Aorta (tissue), 5 donors: ENCODE results near the gene KIAA0319L. TPM values are rescaled to one million over a fixed set of nuclear protein-coding genes. Genes with fewer than 3 reads are reported as not detected.
A peak's percentile ranks its signal among the peaks of the same experiment; 100 is the strongest.

Experiments
- ATAC-seq: fragments of 200-7000 bp; cut with Tn5 transposase; one replicate; pipeline ENCODE4 v1.9.1; 2022; ENCODE audit warnings: moderate library complexity; ENCODE audit not compliant: low FRiP score
- DNase-seq, 2 donors: peaks; one replicate each; pipeline ENCODE4 v3.0.0-alpha.2; 2020
- H3K27ac ChIP-seq, 2 donors: one replicate each; pipeline ENCODE4 v1.5.1; 2013; ENCODE audit warnings: low read length in 2 of 2, mild to moderate bottlenecking in 2 of 2, moderate library complexity in 2 of 2, control low read depth in 1 of 2, inconsistent platforms in 1 of 2, low read depth in 1 of 2
- H3K27me3 ChIP-seq, 2 donors: one replicate each; pipeline ENCODE4 v1.6.1; 2013; ENCODE audit warnings: control low read depth in 1 of 2, low read length in 1 of 2, mild to moderate bottlenecking in 1 of 2, moderate library complexity in 1 of 2; ENCODE audit not compliant: insufficient read depth in 2 of 2, control insufficient read depth in 1 of 2
- H3K36me3 ChIP-seq, 2 donors: one replicate each; pipeline ENCODE4 v1.6.1; 2013; ENCODE audit warnings: control low read depth in 1 of 2, low read length in 1 of 2, mild to moderate bottlenecking in 1 of 2; ENCODE audit not compliant: insufficient read depth in 2 of 2, control insufficient read depth in 1 of 2
- H3K4me1 ChIP-seq, 2 donors: one replicate each; pipeline ENCODE4 v1.6.1; 2013; ENCODE audit warnings: low read length in 2 of 2, control low read depth in 1 of 2, mild to moderate bottlenecking in 1 of 2, moderate library complexity in 1 of 2; ENCODE audit not compliant: insufficient read depth in 2 of 2, control insufficient read depth in 1 of 2
- H3K4me3 ChIP-seq, 2 donors: one replicate each; pipeline ENCODE4 v1.5.1; 2013; ENCODE audit warnings: low read length in 2 of 2, control low read depth in 1 of 2, mild to moderate bottlenecking in 1 of 2
- H3K9me3 ChIP-seq: one replicate; pipeline ENCODE4 v1.6.1; 2013; ENCODE audit warnings: mild to moderate bottlenecking, low read length; ENCODE audit not compliant: control insufficient read depth
- WGBS, 2 donors: extraction: QIAGEN DNeasy Blood & Tissue Kit; methylation state at CpG; one replicate each; pipeline ENCODE4 v1.1.7; 2013; 5-methylcytosine and 5-hydroxymethylcytosine counted together
- intact Hi-C, 2 donors: fragments of 100-400 bp; cut with DNase I; formaldehyde crosslinking; loops; one replicate each; pipeline versions ENCODE4 v1.14.2 to v1.15.0; 2022
- polyA plus RNA-seq, 2 donors: library from polyadenylated mRNA; stranded (reverse); fragments of 200-250 nt; gene quantifications; one replicate each; pipeline ENCODE4 v1.2.3, GENCODE V29; 2013
- total RNA-seq, 2 donors: library from RNA; stranded (reverse); fragmentation: NEBNext Ultra II Directional; extraction: Animal tissue kit (Norgen Biotek cat#: 25700); gene quantifications; one replicate each; pipeline ENCODE4 v1.2.1, GENCODE V29; 2021
- donor health status: healthy with polysubstance abuse.
- donor health status: Bipolar disorder and iron deficiency.
- donor health status: DM: no; HTN: no; CAD: no.
- donor health status: DM: no; HTN: no; CAD: no.
- donor health status: DM: yes; HTN: yes; CAD: no.

KIAA0319L gene
- total and polyA plus RNA-seq, 4 donors: 8.3 to 58.6 (median 37.6) TPM

DNA sequence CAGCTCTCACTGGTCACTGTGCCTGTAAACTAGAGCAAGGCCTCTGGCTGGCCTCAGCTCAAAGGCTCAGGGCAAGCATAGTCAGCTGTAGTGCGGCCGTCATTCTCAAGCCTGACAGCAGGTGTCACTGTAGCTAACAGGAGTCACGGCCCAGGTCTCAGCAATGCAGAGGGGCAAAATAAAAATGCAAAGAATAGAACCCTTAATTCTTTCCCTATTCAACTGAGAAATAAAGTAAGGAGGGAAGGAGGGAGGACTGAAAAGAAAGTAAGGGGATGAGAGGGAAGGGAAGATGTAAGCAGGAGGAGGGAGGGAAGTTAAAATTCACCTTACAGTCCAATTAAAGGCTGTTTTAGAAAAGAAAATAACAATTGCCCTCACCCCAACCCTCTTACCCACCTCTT is 106.1 kb downstream of the KIAA0319L start:
- H3K27me3 ChIP-seq: no peaks in the 10 kb centered on the region
- WGBS, 2 donors: 3 to 5% methylated on average over 3 of the region's 3 CpGs
- H3K4me3 ChIP-seq: no peak overlapping the region
- no peak overlapping the region for H3K27ac ChIP-seq
- no peaks in the 10 kb centered on the region for H3K4me1 ChIP-seq
- ATAC-seq (peak; percentile 88), DNase-seq (peak; percentile 85 to 93)
- H3K9me3 ChIP-seq: no peaks in the 10 kb centered on the region
- peaks cover 0 to 6% of the 10 kb centered on the region in 2 donors for H3K36me3 ChIP-seq
- intact Hi-C loops: loop anchor here (2.0 to 5.0 kb wide), 4 partner anchors 106 to 321 kb away; partner anchors contain the start of genes KIAA0319L (in 1 of the 2) and NCDN (in 1 of the 2)

GRCh38 chr1:35449334-35450008 is 107.7 kb downstream of the KIAA0319L start:
- Histone ChIP-seq H3K27ac (no peak overlapping the region), H3K9me3 (no peaks in the 10 kb centered on the region), H3K4me3 (no peak overlapping the region), H3K27me3 (no peaks in the 10 kb centered on the region), H3K4me1 (no peaks in the 10 kb centered on the region), H3K36me3 (peaks cover 0 to 11% of the 10 kb centered on the region in 2 donors)
- intact Hi-C loops: loop anchor here (2.0 to 5.0 kb wide), 4 partner anchors 107 to 323 kb away; partner anchors contain the start of genes KIAA0319L (in 1 of the 2) and NCDN (in 1 of the 2)
- no peak for ATAC-seq
- WGBS, 2 donors: 85 to 90% methylated on average over 7 of the region's 7 CpGs
- DNase-seq: no peak

DNA sequence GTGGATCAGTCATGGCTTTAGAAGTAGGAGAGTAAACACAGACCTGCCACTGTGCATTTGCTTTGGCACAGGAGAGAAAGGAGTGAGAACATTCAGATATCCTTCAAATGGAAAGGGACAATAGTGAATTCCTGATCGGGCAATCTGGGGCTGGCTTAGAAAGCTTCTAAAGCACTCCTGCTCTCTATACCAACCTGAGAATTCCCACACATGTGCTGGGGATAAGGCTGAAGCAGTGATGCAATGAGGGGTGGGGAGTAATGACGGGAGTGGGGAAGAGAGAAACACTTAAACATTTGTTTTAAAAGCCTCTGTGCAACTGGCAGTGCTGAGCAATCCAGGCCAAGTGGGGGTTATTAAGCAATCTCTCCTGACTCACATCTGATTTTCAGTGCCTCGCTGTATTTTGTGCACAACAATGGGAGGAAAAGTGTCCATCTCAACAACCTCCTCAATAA is 108.8 kb downstream of the KIAA0319L start:
- H3K4me3 ChIP-seq: no peak overlapping the region
- H3K9me3 ChIP-seq: no peaks in the 10 kb centered on the region
- no peaks in the 10 kb centered on the region for H3K27me3 ChIP-seq
- DNase-seq: no peak
- 79 to 85% methylated on average over 3 of the region's 3 CpGs for WGBS, 2 donors
- H3K4me1 ChIP-seq: no peaks in the 10 kb centered on the region
- no peak for ATAC-seq
- peaks cover 0 to 11% of the 10 kb centered on the region in 2 donors for H3K36me3 ChIP-seq
- no peak overlapping the region for H3K27ac ChIP-seq
- intact Hi-C loops: no loop called here

DNA sequence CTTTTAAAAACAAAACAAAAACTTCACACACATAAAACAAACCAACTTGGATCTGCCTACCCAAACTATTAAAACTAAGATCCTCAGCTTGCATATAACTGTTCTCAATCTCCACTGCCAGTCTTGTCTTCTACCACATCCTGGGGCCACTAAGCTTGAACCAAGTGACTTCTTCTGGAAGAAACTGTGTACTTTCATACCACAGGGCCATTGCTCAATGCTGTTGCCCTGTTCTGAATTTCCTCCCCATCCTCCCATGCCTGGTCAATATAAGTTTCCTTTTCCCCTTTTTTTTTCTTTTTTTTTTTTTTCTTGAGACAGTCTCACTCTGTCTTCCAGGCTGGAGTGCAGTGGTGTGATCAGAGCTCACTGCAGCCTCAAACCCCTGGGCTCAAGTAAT is 109.9 kb downstream of the KIAA0319L start:
- Histone ChIP-seq H3K27ac (no peak overlapping the region), H3K27me3 (no peaks in the 10 kb centered on the region), H3K4me3 (no peak overlapping the region), H3K36me3 (peaks cover 0 to 13% of the 10 kb centered on the region in 2 donors), H3K4me1 (no peaks in the 10 kb centered on the region), H3K9me3 (no peaks in the 10 kb centered on the region)
- DNase-seq (no peak), ATAC-seq (no peak)
- intact Hi-C loops: no loop called here

- no peak for DNase-seq
- Histone ChIP-seq H3K9me3 (no peaks in the 10 kb centered on the region), H3K27me3 (no peaks in the 10 kb centered on the region), H3K36me3 (peaks cover 0 to 22% of the 10 kb centered on the region in 2 donors), H3K27ac (no peak overlapping the region), H3K4me3 (no peak overlapping the region), H3K4me1 (no peaks in the 10 kb centered on the region)
- ATAC-seq: no peak
- intact Hi-C loops: no loop called here
Measured at GRCh38 chr1:35444519-35444774, 112.8 kb downstream of the KIAA0319L start.

- Histone ChIP-seq H3K27me3 (no peaks in the 10 kb centered on the region), H3K9me3 (no peaks in the 10 kb centered on the region), H3K27ac (no peak overlapping the region), H3K4me3 (no peak overlapping the region), H3K4me1 (no peaks in the 10 kb centered on the region), H3K36me3 (peaks cover 0 to 23% of the 10 kb centered on the region in 2 donors)
- WGBS, 2 donors: 68 to 77% methylated on average over 5 of the region's 5 CpGs
- intact Hi-C loops: no loop called here
- no peak for ATAC-seq
- DNase-seq: no peak
Measured at GRCh38 chr1:35443768-35444518, 113.3 kb downstream of the KIAA0319L start.

- Histone ChIP-seq H3K27me3 (no peaks in the 10 kb centered on the region), H3K4me3 (no peak overlapping the region), H3K4me1 (no peaks in the 10 kb centered on the region), H3K36me3 (peaks cover 0 to 19% of the 10 kb centered on the region in 2 donors), H3K27ac (no peak overlapping the region), H3K9me3 (no peaks in the 10 kb centered on the region)
- WGBS, 2 donors: 80% methylated on average over 4 of the region's 4 CpGs
- ATAC-seq (no peak), DNase-seq (no peak)
- intact Hi-C loops: no loop called here
Measured at GRCh38 chr1:35442734-35443133, 114.5 kb downstream of the KIAA0319L start.

- peaks cover 0 to 17% of the 10 kb centered on the region in 2 donors for H3K36me3 ChIP-seq
- no peaks in the 10 kb centered on the region for H3K4me1 ChIP-seq
- no peaks in the 10 kb centered on the region for H3K9me3 ChIP-seq
- H3K27ac ChIP-seq: no peak overlapping the region
- H3K4me3 ChIP-seq: no peak overlapping the region
- 80 to 82% methylated on average over 8 of the region's 8 CpGs for WGBS, 2 donors
- intact Hi-C loops: no loop called here
- DNase-seq: no peak
- no peaks in the 10 kb centered on the region for H3K27me3 ChIP-seq
- no peak for ATAC-seq
Measured at GRCh38 chr1:35441926-35442579, 115.2 kb downstream of the KIAA0319L start.
